Brain microvascular endothelial cell (primary cell): Measurements from ENCODE around the gene SRGAP3.

Experiments used
- DNase-seq: peaks from one replicate; pipeline ENCODE4 v3.0.0-alpha.2; 2020
- H3K27ac ChIP-seq: fragments of 250-450 bp; sonication (Bioruptor Pico); 2 replicates; pipeline ENCODE4 v1.5.1; 2020; ENCODE audit warnings: mild to moderate bottlenecking, moderate library complexity
- H3K27me3 ChIP-seq: fragments of 250-450 bp; sonication (Bioruptor Pico); replicated peaks from 2 replicates; pipeline ENCODE4 v1.5.1; 2020; ENCODE audit warnings: mild to moderate bottlenecking
- H3K36me3 ChIP-seq: fragments of 250-450 bp; sonication (Bioruptor Pico); replicated peaks from 2 replicates; pipeline ENCODE4 v1.5.1; 2020; ENCODE audit warnings: mild to moderate bottlenecking
- H3K4me3 ChIP-seq: 2 replicates; pipeline ENCODE4 v1.5.1; 2011; ENCODE audit warnings: low read depth, mild to moderate bottlenecking, control low read depth, low read length, moderate library complexity
- in situ Hi-C: cut with HindIII; loops from 2 replicates; pipeline ENCODE4 v1.10.0; 2017; ENCODE audit warnings: low sequenced_read_pairs, low pct_ligation_motif_present
- TF ChIP-seq, protein P1 (sequence below): IDR thresholded peaks from 2 replicates; pipeline ENCODE4 v1.5.1; 2011; ENCODE audit warnings: low read depth, mild to moderate bottlenecking, moderate library complexity, low read length, control low read depth, inconsistent platforms; ENCODE audit errors: missing control alignments

The SRGAP3 gene

GRCh38 chr3:9136746-9137465 is 112.5 kb downstream of the SRGAP3 start:
- no peak overlapping the region for H3K27ac ChIP-seq
- H3K27me3 ChIP-seq: peaks cover 7% of the 10 kb centered on the region
- no peak overlapping the region for H3K4me3 ChIP-seq
- DNase-seq: no peak
- H3K36me3 ChIP-seq: no peaks in the 10 kb centered on the region
- TF ChIP-seq, protein P1, sequence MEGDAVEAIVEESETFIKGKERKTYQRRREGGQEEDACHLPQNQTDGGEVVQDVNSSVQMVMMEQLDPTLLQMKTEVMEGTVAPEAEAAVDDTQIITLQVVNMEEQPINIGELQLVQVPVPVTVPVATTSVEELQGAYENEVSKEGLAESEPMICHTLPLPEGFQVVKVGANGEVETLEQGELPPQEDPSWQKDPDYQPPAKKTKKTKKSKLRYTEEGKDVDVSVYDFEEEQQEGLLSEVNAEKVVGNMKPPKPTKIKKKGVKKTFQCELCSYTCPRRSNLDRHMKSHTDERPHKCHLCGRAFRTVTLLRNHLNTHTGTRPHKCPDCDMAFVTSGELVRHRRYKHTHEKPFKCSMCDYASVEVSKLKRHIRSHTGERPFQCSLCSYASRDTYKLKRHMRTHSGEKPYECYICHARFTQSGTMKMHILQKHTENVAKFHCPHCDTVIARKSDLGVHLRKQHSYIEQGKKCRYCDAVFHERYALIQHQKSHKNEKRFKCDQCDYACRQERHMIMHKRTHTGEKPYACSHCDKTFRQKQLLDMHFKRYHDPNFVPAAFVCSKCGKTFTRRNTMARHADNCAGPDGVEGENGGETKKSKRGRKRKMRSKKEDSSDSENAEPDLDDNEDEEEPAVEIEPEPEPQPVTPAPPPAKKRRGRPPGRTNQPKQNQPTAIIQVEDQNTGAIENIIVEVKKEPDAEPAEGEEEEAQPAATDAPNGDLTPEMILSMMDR: no peak
- in situ Hi-C loops: no loop called here

DNA sequence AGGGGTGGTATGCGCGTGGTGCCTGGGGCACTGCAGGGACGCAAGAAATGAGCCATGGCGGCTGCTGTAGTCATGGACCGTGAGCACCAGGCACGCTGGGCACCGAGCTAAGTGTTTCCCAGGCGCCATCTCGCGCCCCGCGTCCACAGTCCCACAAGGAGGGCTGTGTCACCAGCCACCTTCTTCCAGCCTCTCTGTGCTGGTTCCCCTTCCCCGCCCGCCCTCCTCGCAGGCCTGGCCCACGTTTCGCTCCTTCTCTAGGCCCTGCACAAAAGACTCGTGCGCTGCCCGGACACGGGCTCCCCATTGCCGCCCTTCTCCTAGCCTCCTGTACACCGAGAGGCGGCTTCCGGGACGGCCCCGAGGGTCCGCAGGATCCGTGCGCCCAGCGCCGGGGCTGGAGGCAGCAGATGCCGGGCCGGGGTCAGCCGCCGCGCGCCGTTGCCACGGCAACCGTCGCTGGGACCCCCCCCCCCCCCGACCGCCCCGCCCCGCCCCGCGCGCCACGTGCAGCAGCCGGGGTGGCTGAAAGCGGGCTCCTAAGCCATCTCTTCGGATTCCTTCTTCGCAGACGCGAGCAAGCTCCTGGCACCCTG is 113.4 kb downstream of the SRGAP3 start:
- TF ChIP-seq, protein P1: no peak
- Histone ChIP-seq H3K27ac (no peak overlapping the region), H3K4me3 (peak overlapping the region; percentile 26), H3K27me3 (peaks cover 7% of the 10 kb centered on the region), H3K36me3 (no peaks in the 10 kb centered on the region)
- in situ Hi-C loops: no loop called here
- DNase-seq: no peak

- TF ChIP-seq, protein P1: peak; percentile 8
- no peak for DNase-seq
- Histone ChIP-seq H3K36me3 (no peaks in the 10 kb centered on the region), H3K27ac (no peak overlapping the region), H3K4me3 (no peak overlapping the region), H3K27me3 (peaks cover 7% of the 10 kb centered on the region)
- in situ Hi-C loops: no loop called here
Observed at GRCh38 chr3:9135526-9135925, 113.9 kb downstream of the SRGAP3 start.

- Histone ChIP-seq H3K27me3 (peaks cover 7% of the 10 kb centered on the region), H3K27ac (no peak overlapping the region), H3K4me3 (no peak overlapping the region), H3K36me3 (no peaks in the 10 kb centered on the region)
- in situ Hi-C loops: no loop called here
- no peak for DNase-seq
- TF ChIP-seq, protein P1: no peak
Observed at GRCh38 chr3:9133656-9134055, 115.8 kb downstream of the SRGAP3 start.

DNA sequence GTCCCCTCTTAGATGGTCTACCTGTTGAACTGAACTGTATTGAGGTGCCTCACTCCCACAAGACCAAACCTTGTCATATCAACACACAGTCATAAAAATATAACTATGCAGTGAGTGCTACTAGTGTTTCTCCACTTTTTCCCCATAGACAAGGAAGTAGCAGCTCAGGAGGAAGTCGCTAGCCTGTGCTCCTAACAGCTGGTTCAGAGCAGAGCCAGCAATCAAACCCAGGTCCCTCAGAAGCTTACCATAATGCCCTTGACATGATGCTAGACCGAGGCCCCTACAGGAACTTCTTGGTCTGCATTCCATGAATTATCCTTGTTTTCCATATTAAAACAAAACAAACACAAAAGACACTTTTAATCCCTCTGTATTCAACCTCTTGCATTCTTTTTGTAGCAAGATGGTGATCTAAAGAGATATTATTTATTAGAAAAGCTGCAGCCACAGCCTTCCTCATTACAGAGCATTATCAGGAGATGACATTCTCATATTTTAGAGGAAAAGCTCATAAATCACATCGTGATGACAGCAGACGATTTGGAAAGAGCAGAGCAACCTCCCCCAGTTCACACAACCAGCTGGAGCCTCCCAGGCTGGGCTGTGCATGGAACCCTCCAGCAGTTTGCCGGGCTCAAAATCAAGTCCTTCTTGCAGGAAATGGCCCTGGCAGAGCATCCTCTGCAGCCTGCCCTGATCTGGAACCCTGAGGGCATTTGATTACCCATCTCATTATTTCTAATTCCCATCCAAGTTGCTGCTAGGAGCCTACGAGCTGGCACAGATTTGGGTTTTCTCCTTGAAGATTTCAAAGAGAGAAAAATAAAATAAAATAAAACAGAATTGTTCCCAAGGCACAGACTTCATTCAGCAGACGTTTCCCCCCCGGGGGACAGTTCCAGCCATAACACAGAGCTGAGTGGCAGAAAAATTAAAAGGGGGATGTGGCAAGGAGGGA is 118.8 kb downstream of the SRGAP3 start:
- no peak overlapping the region for H3K4me3 ChIP-seq
- H3K36me3 ChIP-seq: no peaks in the 10 kb centered on the region
- TF ChIP-seq, protein P1: no peak
- in situ Hi-C loops: no loop called here
- DNase-seq: no peak
- H3K27ac ChIP-seq: no peak overlapping the region
- no peaks in the 10 kb centered on the region for H3K27me3 ChIP-seq
